KMS-11 (cell line): ENCODE measurements around the gene ERICH6B.

Experiments
- H2AFZ ChIP-seq: fragments of 200-600 bp; sonication (generic); 2 replicates; pipeline ENCODE4 v1.6.1; 2016; ENCODE audit warnings: antibody characterized with exemption, mixed run types, low read depth
- H3K27ac ChIP-seq: fragments of 200-600 bp; sonication (generic); 2 replicates; pipeline ENCODE4 v1.6.1; 2016; ENCODE audit warnings: mild to moderate bottlenecking, mixed run types
- H3K27me3 ChIP-seq: fragments of 200-600 bp; sonication (generic); 2 replicates; pipeline ENCODE4 v1.6.1; 2017; ENCODE audit warnings: mild to moderate bottlenecking, low read depth, mixed run types, moderate library complexity; ENCODE audit not compliant: insufficient read depth
- H3K36me3 ChIP-seq: fragments of 200-600 bp; sonication (generic); 2 replicates; pipeline ENCODE4 v1.6.1; 2017; ENCODE audit warnings: mild to moderate bottlenecking, mixed run types; ENCODE audit not compliant: insufficient read depth
- H3K4me1 ChIP-seq: fragments of 200-600 bp; sonication (generic); 2 replicates; pipeline ENCODE4 v1.6.1; 2016; ENCODE audit warnings: mild to moderate bottlenecking, low read depth, mixed run types; ENCODE audit not compliant: poor library complexity, severe bottlenecking
- H3K4me2 ChIP-seq: fragments of 200-600 bp; sonication (generic); 2 replicates; pipeline ENCODE4 v1.7.0; 2016; ENCODE audit warnings: mild to moderate bottlenecking, mixed run types
- H3K4me3 ChIP-seq: fragments of 200-600 bp; sonication (generic); IDR thresholded peaks from 2 replicates; pipeline ENCODE4 v1.6.1; 2017; ENCODE audit warnings: low read depth, low read length, mixed read lengths; ENCODE audit not compliant: insufficient read depth
- H3K79me2 ChIP-seq: fragments of 200-600 bp; sonication (generic); 2 replicates; pipeline ENCODE4 v1.6.1; 2016; ENCODE audit warnings: low read depth, mixed run types; ENCODE audit not compliant: insufficient read depth
- H3K9ac ChIP-seq: fragments of 200-600 bp; sonication (generic); 2 replicates; pipeline ENCODE4 v1.6.1; 2016; ENCODE audit warnings: mild to moderate bottlenecking, mixed run types
- H4K20me1 ChIP-seq: fragments of 200-600 bp; sonication (generic); 2 replicates; pipeline ENCODE4 v1.6.1; 2016; ENCODE audit warnings: mild to moderate bottlenecking, mixed run types; ENCODE audit not compliant: insufficient read depth
- TF ChIP-seq, protein P1 (sequence below): fragments of 200-600 bp; sonication (generic); conservative IDR thresholded peaks from 2 replicates; pipeline ENCODE4 v1.6.1; 2017; ENCODE audit warnings: low read depth, mild to moderate bottlenecking, antibody characterized with exemption, low read length, moderate library complexity, mixed read lengths

Gene ERICH6B

DNA sequence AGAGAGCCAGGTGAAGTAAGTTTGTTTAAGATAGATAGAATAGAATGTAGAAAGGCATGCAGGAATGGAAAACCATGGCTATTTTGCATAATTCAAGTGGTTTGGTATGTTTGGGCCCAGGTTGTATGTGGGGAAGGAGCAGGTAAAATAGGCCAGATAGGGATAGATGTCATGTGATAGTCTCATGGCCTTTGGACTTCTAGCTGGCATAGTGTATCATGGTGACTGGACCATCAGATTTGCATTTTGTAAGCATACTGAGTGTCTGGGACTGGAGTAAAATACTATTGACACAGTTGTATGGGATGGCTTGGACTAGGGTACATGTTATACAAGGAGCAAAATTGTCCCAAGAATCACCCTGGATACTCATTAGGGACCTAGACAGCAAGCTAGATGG lies 111.9 kb downstream of the ERICH6B start:
- Histone ChIP-seq H2AFZ (no peak overlapping the region), H3K4me1 (peaks cover 11% of the 10 kb centered on the region), H3K4me3 (no peak overlapping the region), H3K27me3 (no peaks in the 10 kb centered on the region), H3K9ac (no peak overlapping the region), H4K20me1 (no peaks in the 10 kb centered on the region), H3K4me2 (no peak overlapping the region), H3K79me2 (no peaks in the 10 kb centered on the region), H3K27ac (no peak overlapping the region), H3K36me3 (no peaks in the 10 kb centered on the region)
- TF ChIP-seq, protein P1, sequence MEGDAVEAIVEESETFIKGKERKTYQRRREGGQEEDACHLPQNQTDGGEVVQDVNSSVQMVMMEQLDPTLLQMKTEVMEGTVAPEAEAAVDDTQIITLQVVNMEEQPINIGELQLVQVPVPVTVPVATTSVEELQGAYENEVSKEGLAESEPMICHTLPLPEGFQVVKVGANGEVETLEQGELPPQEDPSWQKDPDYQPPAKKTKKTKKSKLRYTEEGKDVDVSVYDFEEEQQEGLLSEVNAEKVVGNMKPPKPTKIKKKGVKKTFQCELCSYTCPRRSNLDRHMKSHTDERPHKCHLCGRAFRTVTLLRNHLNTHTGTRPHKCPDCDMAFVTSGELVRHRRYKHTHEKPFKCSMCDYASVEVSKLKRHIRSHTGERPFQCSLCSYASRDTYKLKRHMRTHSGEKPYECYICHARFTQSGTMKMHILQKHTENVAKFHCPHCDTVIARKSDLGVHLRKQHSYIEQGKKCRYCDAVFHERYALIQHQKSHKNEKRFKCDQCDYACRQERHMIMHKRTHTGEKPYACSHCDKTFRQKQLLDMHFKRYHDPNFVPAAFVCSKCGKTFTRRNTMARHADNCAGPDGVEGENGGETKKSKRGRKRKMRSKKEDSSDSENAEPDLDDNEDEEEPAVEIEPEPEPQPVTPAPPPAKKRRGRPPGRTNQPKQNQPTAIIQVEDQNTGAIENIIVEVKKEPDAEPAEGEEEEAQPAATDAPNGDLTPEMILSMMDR, result no peak

DNA sequence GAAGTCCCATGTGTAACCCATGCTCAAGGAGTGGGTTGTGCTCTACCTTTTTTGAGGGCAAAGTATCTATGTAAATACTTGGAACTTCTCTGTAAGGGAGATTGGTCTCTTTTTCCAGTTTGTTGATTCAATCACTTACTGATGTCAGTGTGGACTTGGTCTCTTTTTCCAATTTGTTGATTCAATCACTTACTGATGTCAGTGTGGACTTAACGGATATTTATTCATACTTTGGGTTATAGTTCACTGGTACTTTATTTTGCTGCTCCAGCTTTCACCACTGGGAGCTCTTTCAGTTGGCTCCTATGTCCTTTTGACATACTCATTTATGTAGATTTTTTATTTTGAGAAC lies 114.4 kb downstream of the ERICH6B start:
- peaks cover 11% of the 10 kb centered on the region for H3K4me1 ChIP-seq
- no peak overlapping the region for H2AFZ ChIP-seq
- H3K27ac ChIP-seq, result no peak overlapping the region
- H3K9ac ChIP-seq, result no peak overlapping the region
- H3K27me3 ChIP-seq, result no peaks in the 10 kb centered on the region
- no peaks in the 10 kb centered on the region for H3K79me2 ChIP-seq
- H4K20me1 ChIP-seq, result no peaks in the 10 kb centered on the region
- no peak overlapping the region for H3K4me2 ChIP-seq
- no peaks in the 10 kb centered on the region for H3K36me3 ChIP-seq
- TF ChIP-seq, protein P1, result no peak
- H3K4me3 ChIP-seq, result no peak overlapping the region

DNA sequence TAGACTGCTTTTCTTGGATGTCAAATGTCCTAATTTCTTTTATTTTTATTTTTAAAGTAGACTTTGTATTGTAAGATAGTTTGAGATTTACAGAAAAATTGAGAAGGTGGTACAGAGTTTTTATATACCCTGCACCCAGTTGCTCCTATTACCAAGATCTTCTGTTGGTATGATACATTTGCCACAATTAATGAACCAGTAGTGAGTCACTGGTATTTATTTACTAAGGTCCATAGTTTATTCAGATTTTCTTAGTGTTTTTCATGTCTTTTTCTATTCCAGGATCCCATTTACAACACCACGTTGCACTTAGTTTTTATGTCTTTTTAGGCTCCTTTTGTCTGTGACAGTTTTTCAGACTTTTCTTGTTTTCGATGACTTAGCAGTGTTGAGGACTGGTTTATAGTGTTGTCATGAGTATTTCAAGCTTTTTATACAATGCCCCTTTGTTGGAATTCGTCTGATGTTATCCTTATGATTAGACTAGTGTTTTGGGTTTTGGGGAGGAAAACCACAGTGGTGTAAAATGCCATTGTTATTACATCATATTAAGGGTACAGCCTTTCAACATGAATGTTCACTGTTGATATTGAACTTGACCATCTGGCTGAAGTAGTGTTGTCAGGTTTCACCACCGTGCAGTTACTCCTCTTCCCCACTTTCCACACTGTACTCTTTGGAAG lies 114.9 kb downstream of the ERICH6B start:
- H3K4me2 ChIP-seq, result no peak overlapping the region
- H3K4me1 ChIP-seq, result peaks cover 11% of the 10 kb centered on the region
- no peaks in the 10 kb centered on the region for H3K36me3 ChIP-seq
- TF ChIP-seq, protein P1, result no peak
- no peaks in the 10 kb centered on the region for H3K79me2 ChIP-seq
- H3K27me3 ChIP-seq, result no peaks in the 10 kb centered on the region
- no peak overlapping the region for H2AFZ ChIP-seq
- H3K9ac ChIP-seq, result no peak overlapping the region
- no peak overlapping the region for H3K27ac ChIP-seq
- H4K20me1 ChIP-seq, result no peaks in the 10 kb centered on the region
- H3K4me3 ChIP-seq, result no peak overlapping the region

DNA sequence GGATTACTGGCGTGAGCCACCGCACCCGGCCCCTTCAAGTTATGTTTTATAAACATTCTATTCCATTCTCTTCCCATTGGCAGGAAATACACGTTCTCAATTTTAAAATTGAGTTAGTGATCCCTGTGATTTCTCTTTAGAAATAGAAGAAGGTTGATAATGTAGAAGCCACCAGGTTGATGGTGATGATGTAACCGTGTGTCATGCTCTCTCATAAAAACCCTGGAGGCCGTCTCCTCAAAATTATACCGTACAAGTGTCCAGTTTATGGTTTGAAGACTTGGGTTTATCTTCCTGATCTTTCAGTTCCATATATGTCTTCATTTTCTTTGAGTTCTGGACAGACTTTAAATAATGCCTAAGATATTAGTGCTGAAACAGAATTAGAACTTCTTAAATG lies 118.6 kb downstream of the ERICH6B start:
- no peaks in the 10 kb centered on the region for H3K36me3 ChIP-seq
- peaks cover 11% of the 10 kb centered on the region for H3K4me1 ChIP-seq
- H4K20me1 ChIP-seq, result no peaks in the 10 kb centered on the region
- H3K4me2 ChIP-seq, result no peak overlapping the region
- H2AFZ ChIP-seq, result no peak overlapping the region
- H3K9ac ChIP-seq, result no peak overlapping the region
- no peaks in the 10 kb centered on the region for H3K27me3 ChIP-seq
- no peaks in the 10 kb centered on the region for H3K79me2 ChIP-seq
- TF ChIP-seq, protein P1, result no peak
- no peak overlapping the region for H3K27ac ChIP-seq
- H3K4me3 ChIP-seq, result no peak overlapping the region
